Ovary (tissue), 3 donors: ENCODE results near the gene FYN.

Experiments used
- POLR2A ChIP-seq: fragments of 450-650 bp; IDR thresholded peaks from one replicate; pipeline ENCODE4 v1.6.1; 2017; ENCODE audit warnings: antibody characterized with exemption, mild to moderate bottlenecking, moderate library complexity
- TF ChIP-seq, protein P1 (sequence below), 3 donors: fragments of 450-650 bp in 2 of 3; fragments of 200-600 bp in 1 of 3; IDR thresholded peaks; one replicate each; pipeline versions ENCODE4 v1.5.1 to v1.8.0; 2016 to 2022; ENCODE audit warnings: antibody characterized with exemption in 3 of 3, mild to moderate bottlenecking in 1 of 3
- donor health status: DM: no; HTN: no; CAD: no.

DNA sequence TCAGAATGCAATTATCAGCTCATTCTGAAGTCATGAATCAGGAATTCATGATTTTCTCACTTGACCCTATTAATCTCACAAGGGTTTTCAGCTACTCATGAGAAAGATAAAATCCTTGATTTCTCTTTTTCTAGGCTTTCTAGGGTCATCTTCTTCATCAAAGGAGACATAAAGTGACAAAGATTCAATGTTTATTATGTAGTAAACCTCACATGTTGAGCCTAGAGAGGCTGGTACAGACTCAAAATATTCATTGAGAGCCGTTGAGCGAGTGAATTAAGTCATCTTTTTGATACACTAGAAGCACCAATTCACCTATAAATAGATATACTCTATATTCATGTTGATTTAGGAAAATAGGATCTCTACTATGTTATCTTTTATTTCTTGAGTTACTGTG lies 162.8 kb downstream of the FYN start:
- TF ChIP-seq, protein P1, sequence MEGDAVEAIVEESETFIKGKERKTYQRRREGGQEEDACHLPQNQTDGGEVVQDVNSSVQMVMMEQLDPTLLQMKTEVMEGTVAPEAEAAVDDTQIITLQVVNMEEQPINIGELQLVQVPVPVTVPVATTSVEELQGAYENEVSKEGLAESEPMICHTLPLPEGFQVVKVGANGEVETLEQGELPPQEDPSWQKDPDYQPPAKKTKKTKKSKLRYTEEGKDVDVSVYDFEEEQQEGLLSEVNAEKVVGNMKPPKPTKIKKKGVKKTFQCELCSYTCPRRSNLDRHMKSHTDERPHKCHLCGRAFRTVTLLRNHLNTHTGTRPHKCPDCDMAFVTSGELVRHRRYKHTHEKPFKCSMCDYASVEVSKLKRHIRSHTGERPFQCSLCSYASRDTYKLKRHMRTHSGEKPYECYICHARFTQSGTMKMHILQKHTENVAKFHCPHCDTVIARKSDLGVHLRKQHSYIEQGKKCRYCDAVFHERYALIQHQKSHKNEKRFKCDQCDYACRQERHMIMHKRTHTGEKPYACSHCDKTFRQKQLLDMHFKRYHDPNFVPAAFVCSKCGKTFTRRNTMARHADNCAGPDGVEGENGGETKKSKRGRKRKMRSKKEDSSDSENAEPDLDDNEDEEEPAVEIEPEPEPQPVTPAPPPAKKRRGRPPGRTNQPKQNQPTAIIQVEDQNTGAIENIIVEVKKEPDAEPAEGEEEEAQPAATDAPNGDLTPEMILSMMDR (IDR thresholded peaks at IDR 0.05), result no peak
- no peak for TF ChIP-seq POLR2A
